HG03066 (cell line): ENCODE measurements around the gene ZNF385B.
"Not testable (repeated sequence)": the region's sequence is repeated elsewhere in the genome, so short reads cannot be mapped to it uniquely, and the experiment has no call there.

Experiments used
- ATAC-seq: cut with Tn5 transposase; IDR thresholded peaks from one replicate; pipeline ENCODE4 v1.9.1; 2021; ENCODE audit warnings: low read depth; ENCODE audit not compliant: unreplicated experiment

ZNF385B gene

DNA sequence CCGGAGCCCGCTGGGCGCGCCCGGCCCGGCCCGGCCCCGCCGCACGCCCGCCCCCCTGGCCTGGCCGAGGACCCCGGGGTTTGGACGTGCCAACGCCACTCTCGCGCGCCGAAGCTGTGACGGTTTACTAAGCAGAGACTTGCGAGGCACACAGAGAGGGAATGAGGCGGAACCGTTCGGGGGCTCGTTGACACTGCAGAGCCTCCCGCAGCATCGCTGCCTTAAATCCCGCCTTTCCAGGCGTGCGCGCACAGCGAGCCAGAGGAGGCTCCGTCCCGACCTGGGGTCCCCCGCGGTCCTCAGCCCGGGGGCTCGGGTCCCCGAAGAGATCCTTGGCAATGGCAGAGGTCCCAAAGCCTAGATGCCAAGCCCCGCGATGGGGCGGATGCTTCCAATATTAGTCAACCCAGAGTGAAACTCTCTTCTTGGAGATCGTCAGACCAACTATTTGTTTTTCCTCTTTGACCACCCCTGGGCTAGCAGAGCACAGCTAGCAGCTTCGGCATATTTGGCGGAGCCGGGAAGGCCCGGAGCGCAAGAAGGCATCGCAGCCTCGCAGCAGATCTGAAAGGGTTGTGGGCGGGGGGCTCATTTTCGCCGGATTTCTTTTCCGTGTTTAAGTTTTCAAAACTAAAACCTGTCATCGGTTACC is at the start of gene ZNF385B:
TSS of gene ZNF385B (minus strand) at position 197 of the 652 bp plus-strand sequence.
- ATAC-seq, result no peak

DNA sequence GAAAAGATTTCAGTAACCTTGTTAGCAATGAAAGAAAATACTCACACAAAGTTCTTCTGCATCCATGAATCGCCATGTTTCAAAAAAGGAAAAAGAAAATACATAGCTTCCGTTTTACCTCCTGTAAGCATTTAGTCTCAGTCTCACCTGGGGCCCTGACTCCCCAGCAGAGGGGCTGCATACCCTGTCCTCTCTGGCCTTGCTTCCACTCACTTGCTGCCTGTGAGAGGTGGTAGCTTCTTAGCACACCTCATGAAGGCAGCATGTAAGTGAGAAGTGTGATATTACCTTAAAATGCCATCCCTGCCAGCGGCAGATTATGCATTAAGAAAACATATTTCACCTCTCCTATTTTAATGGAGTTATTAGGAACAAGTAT is 49.3 kb upstream of the ZNF385B start:
- ATAC-seq, result no peak

DNA sequence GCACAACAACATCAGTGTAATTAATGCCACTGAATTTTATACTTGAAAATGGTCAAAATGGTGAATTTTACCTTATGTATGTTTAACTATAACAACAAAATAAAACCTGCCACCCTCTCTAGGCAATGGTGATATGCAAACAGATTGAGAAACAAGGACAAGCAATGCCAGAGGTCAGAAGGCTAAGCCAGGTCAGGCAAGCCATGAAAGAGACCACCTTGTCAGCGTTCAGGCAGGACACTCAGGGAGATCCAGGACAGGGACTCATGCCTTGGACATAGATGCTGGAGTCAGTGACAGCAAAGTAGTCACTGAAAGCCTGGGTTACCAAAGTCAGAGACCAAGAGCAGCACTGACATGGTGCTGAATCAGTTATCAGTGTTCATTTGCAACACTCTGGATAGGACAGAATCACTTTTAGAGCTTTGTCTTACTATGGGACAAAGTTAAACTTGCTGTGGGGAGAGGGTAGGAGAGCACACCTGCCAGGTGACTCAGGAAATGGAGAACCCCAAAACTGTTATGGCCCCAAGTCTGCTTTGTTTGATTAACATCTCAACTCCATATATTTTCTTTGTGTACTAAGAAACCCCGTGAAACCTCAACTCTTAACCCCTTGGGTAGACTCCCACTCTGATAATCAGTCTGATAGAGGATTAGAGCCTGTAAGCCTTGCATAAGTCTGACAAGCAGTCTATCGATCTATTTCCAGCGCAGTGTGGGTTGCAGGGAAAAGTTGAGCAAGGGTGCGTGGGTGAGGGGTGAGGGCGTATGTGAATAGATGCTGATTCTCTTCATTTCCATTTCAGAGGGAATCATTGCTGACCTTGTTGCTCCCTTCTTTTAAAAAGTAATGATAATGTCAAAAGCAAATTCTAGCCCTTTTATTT is 48.7 kb upstream of the ZNF385B start:
- no peak for ATAC-seq

DNA sequence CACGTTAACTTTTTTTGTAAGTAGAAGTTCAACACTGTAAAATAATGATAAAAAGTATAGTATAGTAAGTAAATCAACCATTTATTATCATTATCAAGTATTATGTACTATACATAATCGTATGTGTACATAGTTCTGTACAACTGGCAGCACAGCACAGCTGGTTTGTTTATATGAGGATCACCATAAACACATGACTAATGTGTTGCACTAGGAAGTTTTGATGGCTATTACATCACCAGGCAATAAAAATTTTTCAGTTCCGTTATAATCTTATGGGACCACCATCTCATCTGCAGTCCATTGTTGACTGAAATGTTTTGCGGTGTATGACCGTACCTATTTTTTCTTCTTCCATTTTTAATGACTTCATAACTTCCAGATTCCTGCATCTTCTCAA is 39.2 kb upstream of the ZNF385B start:
- ATAC-seq, result no peak

DNA sequence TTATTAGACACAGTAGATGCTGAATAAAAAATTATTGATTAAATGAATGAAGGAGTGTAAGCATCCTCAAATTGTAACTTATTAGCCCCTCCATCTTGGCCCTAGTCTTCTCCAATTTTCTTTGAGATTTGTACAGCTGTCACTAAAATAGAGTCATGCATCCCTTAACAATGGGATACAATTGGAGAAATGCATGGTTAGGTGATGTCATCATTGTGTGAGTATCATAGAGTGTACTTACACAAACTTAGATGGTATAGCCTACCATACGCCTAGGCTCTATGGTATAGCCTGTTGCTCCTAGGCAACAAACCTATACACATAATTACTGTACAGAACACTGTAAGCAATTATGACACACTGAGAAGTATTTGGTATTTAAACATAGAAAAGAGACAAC is 38.3 kb upstream of the ZNF385B start:
- no peak for ATAC-seq

DNA sequence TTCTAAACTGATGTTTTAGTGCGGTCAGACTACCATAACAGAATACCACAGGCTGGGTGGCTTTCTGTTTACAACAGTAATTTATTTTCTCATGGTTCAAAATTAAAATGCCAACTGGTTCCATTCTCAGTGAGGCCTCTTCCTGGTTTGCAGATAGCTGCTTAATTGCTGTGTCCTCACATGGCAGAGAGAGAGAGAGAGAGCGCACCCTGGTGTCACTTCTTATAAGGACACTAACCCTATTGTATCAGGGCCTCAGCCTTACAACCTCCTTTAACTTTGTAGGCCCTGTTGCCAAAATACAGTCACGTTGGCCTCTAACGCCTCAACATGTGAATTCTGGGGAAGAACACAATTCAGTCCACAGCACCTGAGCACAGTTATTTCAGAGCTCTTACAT is 37.5 kb upstream of the ZNF385B start:
- ATAC-seq, result peak; percentile 66

DNA sequence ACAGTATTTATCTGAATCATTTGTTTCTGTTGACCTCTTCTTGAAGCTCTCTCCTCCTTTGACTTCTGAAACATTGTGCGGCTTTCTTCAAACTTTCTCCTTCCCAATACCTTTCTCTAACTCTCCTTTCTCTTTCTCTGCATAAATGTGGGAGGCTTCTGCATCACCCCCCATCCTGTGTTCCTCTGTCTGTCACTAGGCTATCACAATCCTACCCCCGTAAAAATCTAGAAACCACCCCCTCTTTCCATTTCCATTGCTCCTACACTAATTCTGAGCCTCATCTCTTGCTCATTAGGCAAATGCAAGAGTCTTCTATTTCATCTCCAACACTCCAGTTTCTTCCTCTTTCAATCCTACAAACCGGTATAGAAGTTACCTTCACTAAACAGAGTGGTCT is 32.2 kb upstream of the ZNF385B start:
- no peak for ATAC-seq

DNA sequence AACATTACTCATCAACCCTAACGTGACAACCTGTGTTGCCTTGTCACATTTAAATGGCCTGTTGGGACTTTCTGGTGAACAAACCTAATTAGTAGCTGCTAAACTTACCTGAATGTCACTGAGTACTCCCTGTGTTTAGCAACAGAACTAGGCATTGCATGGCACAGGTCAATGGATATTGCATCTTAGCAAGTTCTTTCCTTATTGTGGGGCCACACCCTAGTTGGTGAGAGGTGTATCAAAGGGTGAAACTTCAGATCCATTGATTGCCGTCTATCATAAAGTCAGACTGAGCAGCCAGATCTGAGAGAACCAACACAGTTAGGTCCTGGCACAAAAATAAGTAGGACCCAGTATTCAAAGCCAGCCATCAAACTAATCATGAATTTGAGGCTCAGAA is 29.8 kb upstream of the ZNF385B start:
- ATAC-seq, result no peak

DNA sequence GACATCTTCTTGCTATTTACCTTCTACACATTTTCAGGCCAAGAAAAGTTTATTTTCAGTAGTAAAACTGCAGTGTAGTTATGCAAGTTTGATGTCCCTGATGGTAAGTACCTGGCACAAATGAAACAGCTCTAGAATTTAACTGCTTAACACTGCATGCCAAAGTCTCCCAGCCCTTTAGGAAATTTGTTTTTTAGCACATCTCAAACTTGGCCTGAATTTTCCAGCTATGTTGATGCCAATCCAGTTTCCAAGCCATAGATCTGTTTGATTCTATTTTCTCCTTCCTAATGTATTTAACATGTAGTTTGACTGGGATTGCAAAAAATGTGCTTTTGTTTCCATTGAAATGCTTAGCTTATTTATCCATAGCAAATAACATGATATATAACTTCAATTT is 29.3 kb upstream of the ZNF385B start:
- no peak for ATAC-seq

DNA sequence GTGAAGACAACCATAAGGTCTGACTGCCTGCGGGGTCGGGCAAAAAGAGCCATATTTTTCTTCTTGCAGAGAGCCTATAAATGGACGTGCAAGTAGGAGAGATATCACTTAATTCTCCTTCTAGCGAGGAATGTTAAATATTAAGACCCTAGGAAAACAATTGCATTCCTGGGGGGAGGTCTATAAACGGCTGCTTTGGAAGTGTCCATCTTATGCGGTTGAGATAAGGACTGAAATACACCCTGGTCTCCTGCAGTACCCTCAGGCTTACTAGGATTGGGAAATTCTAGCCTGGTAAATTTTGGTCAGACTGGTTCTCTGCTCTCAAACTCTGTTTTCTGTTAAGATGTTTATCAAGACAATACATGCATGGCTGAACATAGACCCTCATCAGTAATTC is 27.2 kb upstream of the ZNF385B start:
- ATAC-seq, result not testable (repeated sequence)

DNA sequence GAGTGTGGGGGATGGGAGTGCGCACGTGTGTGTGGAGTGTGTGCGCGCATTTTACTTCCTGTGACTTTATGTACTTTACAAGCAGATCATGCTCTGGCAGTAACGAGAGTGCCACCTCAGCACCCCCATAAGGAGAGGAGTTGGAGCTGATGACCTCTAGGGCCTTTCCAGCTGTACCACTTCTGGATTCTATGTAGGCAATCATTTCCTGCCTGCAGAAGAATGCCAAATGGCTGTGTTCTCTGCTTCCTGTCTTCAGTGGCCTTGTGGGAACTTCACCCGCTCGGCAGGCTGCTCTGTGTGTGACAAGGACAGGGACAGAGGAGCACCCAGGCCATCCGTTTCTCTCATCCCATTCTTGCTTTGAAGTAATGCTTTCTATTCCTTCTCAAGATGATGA is 22.8 kb upstream of the ZNF385B start:
- no peak for ATAC-seq

DNA sequence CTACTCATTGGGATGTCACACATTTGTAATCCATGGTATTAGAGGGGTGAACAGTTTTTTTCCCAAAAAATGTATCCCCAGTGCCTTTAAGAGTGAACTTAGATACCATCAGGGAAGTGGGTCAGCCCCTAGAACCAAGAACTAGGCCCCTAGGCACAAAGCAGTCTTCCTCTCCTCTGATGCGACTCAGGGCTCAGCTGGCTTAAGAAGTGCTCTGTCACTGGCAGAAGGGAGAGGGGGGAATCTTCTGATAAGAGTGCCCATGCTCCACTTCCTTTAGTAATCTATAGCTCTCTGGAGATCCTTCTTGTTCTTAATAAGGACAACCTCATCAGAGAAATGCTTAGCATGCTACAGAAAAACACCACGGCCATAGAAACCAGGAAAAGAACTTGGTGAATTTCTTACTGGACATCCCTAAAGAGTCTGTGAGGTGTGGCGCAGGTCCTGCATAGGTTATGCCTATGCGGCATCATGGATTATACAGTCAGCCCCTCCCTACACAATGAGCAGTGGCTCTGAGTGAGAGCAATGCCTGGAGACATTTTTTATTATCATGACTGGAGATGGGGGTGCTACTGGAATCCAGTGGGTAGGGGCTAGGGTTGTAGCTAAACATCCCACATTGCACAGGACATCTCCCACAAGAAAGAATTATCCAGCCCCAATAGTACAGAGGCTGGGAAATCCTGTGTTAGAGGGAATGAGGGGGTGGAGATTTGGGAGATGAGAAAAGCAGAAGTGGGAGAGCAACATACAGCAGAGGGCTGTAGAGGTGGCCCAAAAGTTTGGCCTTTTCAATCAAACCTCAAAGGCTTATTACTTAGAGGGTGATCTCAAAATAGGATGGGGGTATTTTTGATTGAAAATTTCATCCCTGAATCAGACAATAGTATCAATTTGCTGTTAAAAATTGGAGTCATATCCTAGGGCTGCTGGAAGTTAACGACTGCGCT is 21.7 kb upstream of the ZNF385B start:
- no peak for ATAC-seq

DNA sequence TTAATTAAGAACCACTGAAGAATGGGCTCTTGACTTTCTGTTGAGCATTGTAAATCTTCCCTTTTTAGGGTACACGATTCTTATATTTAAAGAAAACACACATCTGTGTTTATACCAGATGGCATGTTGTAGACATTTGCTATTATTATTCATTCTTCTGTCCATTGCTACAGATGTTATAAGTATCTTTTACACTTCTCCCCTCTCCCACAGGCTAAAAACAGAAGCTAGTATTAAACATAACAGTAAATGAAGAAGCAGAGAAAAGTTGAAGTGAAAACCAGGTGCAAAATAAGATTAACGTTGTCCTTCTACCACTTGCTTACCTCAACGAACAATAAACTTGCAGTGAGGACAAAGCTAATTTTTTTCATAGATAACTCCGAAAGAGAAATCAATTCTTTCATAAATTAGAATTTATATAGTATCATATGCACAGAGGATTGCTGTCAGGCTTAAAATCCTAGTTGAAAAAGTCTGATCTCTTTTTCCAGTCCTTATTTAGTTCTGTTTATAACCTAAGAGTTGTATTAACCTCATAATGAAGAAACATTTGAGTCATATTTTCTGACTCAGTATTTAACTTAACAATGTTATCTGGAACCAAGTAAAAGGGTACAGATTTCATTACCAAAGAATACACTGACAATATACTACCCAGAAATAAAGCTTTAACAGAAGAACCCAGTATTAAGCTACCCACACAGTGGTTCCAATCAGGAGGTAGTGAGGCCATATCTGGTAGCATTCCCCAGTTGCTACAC is 16.4 kb upstream of the ZNF385B start:
- no peak for ATAC-seq

DNA sequence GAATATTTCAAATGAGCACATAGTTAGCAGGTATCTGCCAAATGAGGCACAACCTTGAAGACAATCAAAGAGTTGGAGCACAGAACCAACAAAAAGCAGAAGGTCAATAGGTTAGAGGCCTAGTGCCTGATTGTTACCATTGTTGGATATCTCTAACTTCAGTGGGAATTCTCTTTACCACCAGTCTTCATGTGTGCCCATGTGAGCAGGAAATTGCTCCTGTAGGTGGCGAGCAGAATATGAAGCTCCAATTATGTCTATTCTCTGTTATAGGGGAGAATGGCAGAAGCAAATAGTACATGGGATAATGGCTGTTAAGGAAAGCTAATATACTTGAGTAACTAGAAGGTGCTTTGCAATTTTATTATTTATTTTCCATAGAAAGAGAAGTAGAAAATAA is 14.9 kb upstream of the ZNF385B start:
- no peak for ATAC-seq

DNA sequence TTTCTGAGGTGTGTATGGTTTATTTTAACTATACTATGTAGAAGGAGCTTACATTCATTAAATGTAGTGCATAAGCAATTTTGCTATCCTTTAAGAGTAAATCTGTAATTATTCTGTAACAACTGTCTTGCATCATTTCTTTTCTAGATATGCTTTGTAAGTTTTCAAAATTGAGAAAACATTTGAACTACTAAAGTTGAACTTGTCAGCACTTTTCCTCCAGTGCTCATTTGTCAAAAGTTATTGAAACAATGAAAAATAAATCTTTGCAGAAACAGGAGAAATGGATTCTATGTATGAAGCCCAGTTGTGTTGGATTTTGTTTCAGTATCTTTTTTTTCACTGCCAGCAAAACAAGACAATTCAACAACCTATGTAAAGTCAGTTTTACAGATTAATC is 14.5 kb upstream of the ZNF385B start:
- no peak for ATAC-seq

DNA sequence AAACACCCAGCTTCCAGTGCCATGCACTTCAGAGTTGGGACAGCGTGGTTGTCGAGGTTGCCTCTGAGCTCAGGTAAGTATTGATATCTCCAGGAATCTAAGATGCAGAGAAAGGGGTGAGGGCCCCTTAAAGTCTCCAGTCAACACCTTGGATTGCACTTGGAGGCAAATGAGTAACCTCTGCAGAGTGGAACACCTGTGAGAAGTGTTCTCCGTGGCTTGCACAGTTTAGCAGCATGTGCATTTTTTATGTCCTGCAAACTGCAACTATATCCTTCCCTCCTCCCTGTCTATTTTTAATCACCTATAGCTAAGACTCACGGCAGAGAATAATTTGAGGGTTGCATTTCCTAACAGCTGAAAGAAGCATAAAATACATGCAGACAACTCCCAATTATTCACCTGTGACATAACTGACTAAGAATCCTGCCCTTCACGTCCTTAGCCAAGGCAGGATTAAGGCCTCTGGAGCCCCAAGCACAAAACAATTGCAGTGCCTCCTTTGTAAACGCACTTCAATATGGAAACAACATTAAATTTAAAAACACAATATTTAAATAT is 1.6 kb upstream of the ZNF385B start:
- no peak for ATAC-seq

DNA sequence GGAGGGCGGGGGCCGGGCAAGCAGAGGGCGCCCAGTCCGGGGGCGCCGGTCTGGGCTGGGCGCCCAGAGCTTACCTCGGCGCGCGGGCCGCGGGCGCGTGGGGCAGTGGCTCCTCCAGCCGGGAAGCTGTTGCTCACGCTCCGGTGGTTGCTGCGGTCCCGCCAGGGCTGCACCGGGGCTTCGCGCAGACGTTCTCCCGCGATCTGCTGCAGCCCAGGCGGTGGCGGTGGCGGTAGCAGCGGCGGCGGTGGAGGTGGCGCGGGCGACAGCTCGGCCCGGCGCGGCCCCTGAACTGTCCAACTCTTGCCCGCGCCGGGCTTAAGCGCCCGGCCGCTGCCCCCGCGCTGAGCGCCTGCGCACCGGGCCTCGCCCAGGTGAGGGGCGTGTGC is 391 bp downstream of the ZNF385B start:
- no peak for ATAC-seq

DNA sequence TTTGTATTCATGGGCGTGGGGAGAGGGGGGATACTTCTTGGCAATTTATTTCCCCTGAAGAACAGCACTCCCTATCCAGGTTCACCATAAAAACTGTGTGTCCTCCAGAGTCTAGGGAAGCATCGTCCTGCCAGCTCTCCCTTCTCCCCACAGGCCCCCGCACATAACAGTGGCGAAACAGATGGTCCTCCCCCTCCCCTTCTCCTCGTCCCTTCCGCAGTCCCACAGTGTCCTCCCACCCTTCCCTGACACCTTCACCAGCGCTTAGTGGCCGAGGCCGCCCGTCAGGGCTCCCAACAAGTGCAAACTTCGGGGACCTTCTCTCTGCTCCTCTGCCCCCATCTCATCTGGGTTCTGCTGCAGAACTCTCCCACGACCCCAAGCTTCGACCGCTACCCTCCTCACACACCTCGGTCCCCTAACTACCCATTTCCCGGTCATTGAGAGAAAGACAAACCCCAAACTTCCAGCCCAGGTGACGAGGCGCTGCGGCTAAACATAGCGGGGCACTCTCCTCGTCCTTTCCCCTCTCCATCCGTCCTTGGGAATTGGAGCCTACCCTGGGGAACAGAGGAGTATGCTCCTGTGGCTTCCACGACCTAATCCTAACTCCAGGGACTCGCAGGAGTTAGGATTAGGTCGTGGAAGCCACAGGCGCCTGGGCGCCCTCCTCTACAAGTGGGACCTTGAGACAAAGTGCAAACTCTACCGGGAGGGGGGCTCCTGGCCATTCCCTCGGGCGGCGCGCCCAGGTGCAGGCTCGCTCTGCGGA is 971 bp downstream of the ZNF385B start:
- ATAC-seq, result no peak

DNA sequence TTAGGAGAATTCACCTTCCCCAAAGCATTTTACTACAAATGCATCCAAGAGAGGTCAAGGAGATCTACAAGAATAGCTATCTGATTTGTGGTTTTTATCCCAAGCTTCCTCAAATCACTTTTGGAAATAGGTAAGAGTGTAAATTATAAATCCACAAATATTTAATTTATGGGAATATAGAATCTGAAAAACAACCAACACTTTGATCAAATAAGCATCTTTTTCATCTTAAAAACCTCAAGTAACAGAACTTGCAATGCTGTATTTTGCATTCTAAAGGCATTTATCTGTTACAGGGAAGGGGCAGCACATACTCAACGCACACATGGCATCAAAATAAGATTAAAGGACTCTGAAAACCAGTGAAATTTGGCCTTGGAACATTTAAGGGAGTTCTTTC is 1.9 kb downstream of the ZNF385B start:
- no peak for ATAC-seq
